Thyroid gland (tissue), 4 donors: Measurements from ENCODE around the gene ALDH3A1. TPM values are rescaled to one million over a fixed set of nuclear protein-coding genes. Genes with fewer than 3 reads are reported as not detected.

Experiments used
- DNase-seq, 2 donors: peaks; one replicate each; pipeline ENCODE4 v3.0.0-alpha.2; 2019
- H3K27ac ChIP-seq, 3 donors: fragments of 200-600 bp; sonication (generic); 1 replicate in 2 of 3; 2 replicates in 1 of 3; pipeline ENCODE4 v1.5.1; 2016 to 2019; ENCODE audit warnings: mild to moderate bottlenecking in 1 of 3, moderate library complexity in 1 of 3
- H3K27me3 ChIP-seq: fragments of 200-600 bp; sonication (generic); one replicate; pipeline ENCODE4 v1.5.1; 2019
- H3K36me3 ChIP-seq, 2 donors: fragments of 200-600 bp; sonication (generic); one replicate each; pipeline ENCODE4 v1.5.1; 2016 to 2019
- H3K4me1 ChIP-seq, 2 donors: fragments of 200-600 bp; sonication (generic); one replicate each; pipeline ENCODE4 v1.5.1; 2017 to 2019
- H3K4me3 ChIP-seq, 3 donors: fragments of 200-600 bp; sonication (generic); replicated peaks in 1 of 3; 1 replicate in 2 of 3; 2 replicates in 1 of 3; pipeline ENCODE4 v1.5.1; 2016; ENCODE audit warnings: mild to moderate bottlenecking in 1 of 3
- H3K9me3 ChIP-seq: fragments of 200-600 bp; sonication (generic); one replicate; pipeline ENCODE4 v1.5.1; 2017
- CTCF ChIP-seq, 6 experiments: fragments of 200-600 bp in 3 of 6; fragments of 450-650 bp in 3 of 6; sonication (generic) in 3 of 6; IDR thresholded peaks; one replicate each; pipeline ENCODE4 v1.5.1; 2016 to 2019; ENCODE audit warnings: antibody characterized with exemption in 6 of 6, mild to moderate bottlenecking in 2 of 6, inconsistent platforms in 1 of 6, moderate library complexity in 1 of 6
- POLR2A ChIP-seq, 2 donors: fragments of 450-650 bp; IDR thresholded peaks; one replicate each; pipeline ENCODE4 v1.6.1; 2017; ENCODE audit warnings: antibody characterized with exemption in 2 of 2, mild to moderate bottlenecking in 2 of 2, moderate library complexity in 1 of 2
- WGBS, 2 donors: methylation state at CpG; one replicate each; pipeline ENCODE4 v1.1.5; 2017; 5-methylcytosine and 5-hydroxymethylcytosine counted together
- intact Hi-C: fragments of 100-400 bp; cut with DNase I; formaldehyde crosslinking; loops from one replicate; pipeline ENCODE4 v1.15.1; 2023
- total RNA-seq, 4 donors: library from RNA; depleted of rRNA; stranded (reverse); fragments of >200 nt; gene quantifications; one replicate each; pipeline ENCODE4 v1.2.3, GENCODE V29; 2016

The ALDH3A1 gene
- total RNA-seq, 4 donors from 2014 or later = 0.94 to 1.6 (median 1.1) TPM; not detected in 1

- Histone ChIP-seq H3K9me3 (no peaks in the 10 kb centered on the region), H3K4me1 (no peaks in the 10 kb centered on the region), H3K36me3 (peaks cover 0 to 16% of the 10 kb centered on the region in 2 donors), H3K27ac (no peak overlapping the region), H3K4me3 (no peak overlapping the region), H3K27me3 (no peaks in the 10 kb centered on the region)
- WGBS, 2 donors = 47 to 60% methylated on average over 4 of the region's 4 CpGs
- DNase-seq = peak in 1 of 2 donors; percentile 17
- intact Hi-C loops = no loop called here
- no peak for TF ChIP-seq POLR2A (IDR thresholded peaks at IDR 0.05)
- TF ChIP-seq CTCF (IDR thresholded peaks at IDR 0.05) = peak in 2 of 6 experiments; percentile 15 to 28
These were observed 37.8 kb upstream of the ALDH3A1 start for GRCh38 chr17:19785854-19786253.

- no peak for DNase-seq
- no peak overlapping the region for H3K4me3 ChIP-seq
- no peaks in the 10 kb centered on the region for H3K4me1 ChIP-seq
- TF ChIP-seq POLR2A (IDR thresholded peaks at IDR 0.05) (no peak), CTCF (IDR thresholded peaks at IDR 0.05) (no peak)
- peaks cover 0 to 22% of the 10 kb centered on the region in 2 donors for H3K36me3 ChIP-seq
- no peaks in the 10 kb centered on the region for H3K9me3 ChIP-seq
- intact Hi-C loops = no loop called here
- no peaks in the 10 kb centered on the region for H3K27me3 ChIP-seq
- 96% methylated on average over 9 of the region's 9 CpGs for WGBS, 2 donors
- H3K27ac ChIP-seq = no peak overlapping the region
These were observed 33.7 kb upstream of the ALDH3A1 start for GRCh38 chr17:19781488-19782458.

- TF ChIP-seq CTCF (IDR thresholded peaks at IDR 0.05) (no peak), POLR2A (IDR thresholded peaks at IDR 0.05) (no peak)
- no peak for DNase-seq
- Histone ChIP-seq H3K27ac (no peak overlapping the region), H3K27me3 (no peaks in the 10 kb centered on the region), H3K4me1 (peaks cover 0 to 2% of the 10 kb centered on the region in 2 donors), H3K9me3 (no peaks in the 10 kb centered on the region), H3K36me3 (peaks cover 0 to 25% of the 10 kb centered on the region in 2 donors), H3K4me3 (no peak overlapping the region)
- intact Hi-C loops = no loop called here
- WGBS, 2 donors = 93 to 95% methylated on average over 4 of the region's 4 CpGs
These were observed 32.7 kb upstream of the ALDH3A1 start for GRCh38 chr17:19780846-19781245.

- H3K4me1 ChIP-seq = peaks cover 3 to 17% of the 10 kb centered on the region in 2 donors
- TF ChIP-seq CTCF (IDR thresholded peaks at IDR 0.05) = no peak
- TF ChIP-seq POLR2A (IDR thresholded peaks at IDR 0.05) = no peak
- no peaks in the 10 kb centered on the region for H3K27me3 ChIP-seq
- 90 to 93% methylated on average over 6 of the region's 6 CpGs for WGBS, 2 donors
- no peak for DNase-seq
- H3K4me3 ChIP-seq = no peak overlapping the region
- no peaks in the 10 kb centered on the region for H3K9me3 ChIP-seq
- intact Hi-C loops = no loop called here
- H3K36me3 ChIP-seq = peaks cover 0 to 13% of the 10 kb centered on the region in 2 donors
- no peak overlapping the region for H3K27ac ChIP-seq
These were observed 25.4 kb upstream of the ALDH3A1 start for GRCh38 chr17:19773534-19773933.
